IPS-20b (cell line): ENCODE data around the gene FAM83D.
"Not testable (repeated sequence)": the region's sequence is repeated elsewhere in the genome, so short reads cannot be mapped to it uniquely, and the experiment has no call there.

Experiments used
- H3K27ac ChIP-seq: one replicate; pipeline ENCODE4 v1.5.1; 2013; ENCODE audit warnings: low read length
- H3K27me3 ChIP-seq: 2 replicates; pipeline ENCODE4 v1.6.1; 2013; ENCODE audit warnings: mild to moderate bottlenecking, low read length, inconsistent platforms; ENCODE audit not compliant: insufficient read depth
- H3K36me3 ChIP-seq: 2 replicates; pipeline ENCODE4 v1.6.1; 2013; ENCODE audit warnings: low read depth, mild to moderate bottlenecking, inconsistent platforms, low read length, moderate library complexity; ENCODE audit not compliant: insufficient read depth
- H3K4me1 ChIP-seq: 2 replicates; pipeline ENCODE4 v1.6.1; 2013; ENCODE audit warnings: mild to moderate bottlenecking, control low read depth, inconsistent platforms, low read length, moderate library complexity; ENCODE audit not compliant: insufficient read depth
- H3K4me3 ChIP-seq: 2 replicates; pipeline ENCODE4 v1.5.1; 2013; ENCODE audit warnings: mild to moderate bottlenecking, low read length, inconsistent platforms
- H3K9ac ChIP-seq: 2 replicates; pipeline ENCODE4 v1.6.1; 2013; ENCODE audit warnings: low read depth, mild to moderate bottlenecking, inconsistent platforms, low read length, moderate library complexity
- H3K9me3 ChIP-seq: 2 replicates; pipeline ENCODE4 v1.6.1; 2013; ENCODE audit warnings: mild to moderate bottlenecking, low read depth, low read length, inconsistent platforms; ENCODE audit not compliant: insufficient read depth

The FAM83D gene

GRCh38 chr20:38996866-38997265, 70.6 kb downstream of the FAM83D start:
- H3K36me3 ChIP-seq: peaks cover 78% of the 10 kb centered on the region
- not testable (repeated sequence) for H3K4me3 ChIP-seq, H3K9ac ChIP-seq, H3K27ac ChIP-seq, H3K9me3 ChIP-seq, H3K27me3 ChIP-seq, H3K4me1 ChIP-seq

- Histone ChIP-seq H3K27ac (no peak overlapping the region), H3K9ac (no peak overlapping the region), H3K27me3 (no peaks in the 10 kb centered on the region), H3K36me3 (peaks cover 79% of the 10 kb centered on the region), H3K4me3 (no peak overlapping the region), H3K9me3 (no peaks in the 10 kb centered on the region), H3K4me1 (no peaks in the 10 kb centered on the region)
These were observed 71.4 kb downstream of the FAM83D start for GRCh38 chr20:38997622-38998021.

- no peaks in the 10 kb centered on the region for H3K9me3 ChIP-seq
- H3K9ac ChIP-seq: no peak overlapping the region
- H3K36me3 ChIP-seq: peaks cover 89% of the 10 kb centered on the region
These were observed 73.0 kb downstream of the FAM83D start for GRCh38 chr20:38999217-38999616.

GRCh38 chr20:38999965-39000910, 74.0 kb downstream of the FAM83D start:
- Histone ChIP-seq H3K4me3 (no peak overlapping the region), H3K4me1 (no peaks in the 10 kb centered on the region), H3K27me3 (no peaks in the 10 kb centered on the region), H3K9ac (no peak overlapping the region), H3K27ac (no peak overlapping the region), H3K9me3 (no peaks in the 10 kb centered on the region), H3K36me3 (peaks cover 87% of the 10 kb centered on the region)

More at GRCh38 chr20:38999217-38999616, 73.0 kb downstream of the FAM83D start:
- no peak overlapping the region for H3K4me3 ChIP-seq
- H3K4me1 ChIP-seq: no peaks in the 10 kb centered on the region
- H3K27me3 ChIP-seq: no peaks in the 10 kb centered on the region
- no peak overlapping the region for H3K27ac ChIP-seq
